ENCODE data around the gene KLF3. TPM values are rescaled to one million over a fixed set of nuclear protein-coding genes. Genes with fewer than 3 reads are reported as not detected.
"Not testable (repeated sequence)": the region's sequence is repeated elsewhere in the genome, so short reads cannot be mapped to it uniquely, and the experiment has no call there.

KLF3 gene
- total RNA-seq, result 16.9 and 17.7 TPM in 2 replicates

GRCh38 chr4:38663801-38664705, at the start of gene KLF3:
TSS of gene KLF3 (plus strand) at chr4:38664199. CDS start at chr4:38680626, 16,427 bp downstream.
- DNase-seq (ENCODE audit: low read depth, low spot score), result peak; percentile 71

GRCh38 chr4:38614231-38614630, 49.8 kb upstream of the KLF3 start:
- DNase-seq (ENCODE audit: low read depth, low spot score), result no peak

- no peak for DNase-seq (ENCODE audit: low read depth, low spot score)
Observed at GRCh38 chr4:38615847-38616246, 48.2 kb upstream of the KLF3 start.

- DNase-seq (ENCODE audit: low read depth, low spot score), result no peak
Observed at GRCh38 chr4:38618505-38618904, 45.5 kb upstream of the KLF3 start.

- DNase-seq (ENCODE audit: low read depth, low spot score), result no peak
Observed at GRCh38 chr4:38619316-38619715, 44.7 kb upstream of the KLF3 start.

GRCh38 chr4:38620065-38620464, 43.9 kb upstream of the KLF3 start:
- DNase-seq (ENCODE audit: low read depth, low spot score), result no peak

- DNase-seq (ENCODE audit: low read depth, low spot score), result no peak
Observed at GRCh38 chr4:38620527-38621027, 43.4 kb upstream of the KLF3 start.

GRCh38 chr4:38621028-38621684, 42.8 kb upstream of the KLF3 start:
- no peak for DNase-seq (ENCODE audit: low read depth, low spot score)

GRCh38 chr4:38621831-38622230, 42.2 kb upstream of the KLF3 start:
- no peak for DNase-seq (ENCODE audit: low read depth, low spot score)

- not testable (repeated sequence) for DNase-seq (ENCODE audit: low read depth, low spot score)
Observed at GRCh38 chr4:38622340-38622739, 41.7 kb upstream of the KLF3 start.

GRCh38 chr4:38623260-38623659, 40.7 kb upstream of the KLF3 start:
- DNase-seq (ENCODE audit: low read depth, low spot score), result no peak

- DNase-seq (ENCODE audit: low read depth, low spot score), result no peak
Observed at GRCh38 chr4:38624311-38624710, 39.7 kb upstream of the KLF3 start.

- no peak for DNase-seq (ENCODE audit: low read depth, low spot score)
Observed at GRCh38 chr4:38625508-38625907, 38.5 kb upstream of the KLF3 start.

GRCh38 chr4:38626901-38627444, 37.0 kb upstream of the KLF3 start:
- DNase-seq (ENCODE audit: low read depth, low spot score), result not testable (repeated sequence)

GRCh38 chr4:38630519-38630918, 33.5 kb upstream of the KLF3 start:
- no peak for DNase-seq (ENCODE audit: low read depth, low spot score)

GRCh38 chr4:38634047-38634759, 29.8 kb upstream of the KLF3 start:
- DNase-seq (ENCODE audit: low read depth, low spot score), result no peak

GRCh38 chr4:38639242-38639641, 24.8 kb upstream of the KLF3 start:
- DNase-seq (ENCODE audit: low read depth, low spot score), result no peak

- no peak for DNase-seq (ENCODE audit: low read depth, low spot score)
Observed at GRCh38 chr4:38641811-38642210, 22.2 kb upstream of the KLF3 start.

GRCh38 chr4:38644201-38644600, 19.8 kb upstream of the KLF3 start:
- no peak for DNase-seq (ENCODE audit: low read depth, low spot score)

- no peak for DNase-seq (ENCODE audit: low read depth, low spot score)
Observed at GRCh38 chr4:38647101-38647819, 16.7 kb upstream of the KLF3 start.

GRCh38 chr4:38650133-38650532, 13.9 kb upstream of the KLF3 start:
- no peak for DNase-seq (ENCODE audit: low read depth, low spot score)

Measured in pulmonary artery endothelial cell (primary cell).